Measurements from ENCODE around the gene ANKS3.

ANKS3 gene

GRCh38 chr16:4696905-4697847 is 36.9 kb downstream of the ANKS3 start:
- DNase-seq (ENCODE audit: extremely low read depth in 1 of 2, low read depth in 1 of 2): no peak

DNA sequence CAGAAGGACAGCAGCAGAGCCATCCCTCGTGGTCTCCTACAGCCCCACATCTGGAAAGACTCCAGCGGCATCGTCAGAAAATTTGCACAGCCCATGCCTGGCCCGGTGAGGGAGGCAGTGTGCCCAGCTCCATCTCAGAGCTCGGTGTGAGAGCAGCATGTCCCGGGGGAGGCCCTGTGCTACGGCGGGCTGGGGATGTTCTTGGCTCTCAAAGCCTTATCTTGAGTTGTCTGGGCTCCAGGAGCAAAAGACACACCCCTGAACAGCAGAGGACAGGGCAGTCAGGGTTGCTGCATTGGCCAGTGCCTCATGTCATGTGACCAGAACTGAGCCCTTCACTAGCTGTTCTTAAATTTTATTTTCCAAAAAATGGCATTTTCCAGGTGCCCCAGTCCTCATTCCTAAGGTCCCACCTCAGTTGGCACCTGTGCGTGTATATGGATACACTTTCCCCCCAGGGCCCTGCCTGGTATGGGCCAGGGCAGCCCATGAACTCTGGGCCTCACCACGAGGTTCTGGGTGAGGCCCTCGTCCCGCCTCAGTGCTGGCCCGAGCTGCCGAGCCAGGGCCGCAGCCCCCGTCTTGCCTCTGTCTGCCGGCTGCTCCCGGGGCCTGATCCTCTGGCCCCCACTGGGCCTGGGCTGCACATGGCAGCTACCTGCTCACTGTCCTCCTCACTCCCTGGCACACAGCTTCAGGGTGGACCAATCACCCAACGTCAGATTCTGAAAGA is 37.7 kb downstream of the ANKS3 start:
- no peak for DNase-seq (ENCODE audit: extremely low read depth in 1 of 2, low read depth in 1 of 2)

- DNase-seq (ENCODE audit: extremely low read depth in 1 of 2, low read depth in 1 of 2): no peak
These were observed 38.4 kb downstream of the ANKS3 start for GRCh38 chr16:4695473-4696171.

DNA sequence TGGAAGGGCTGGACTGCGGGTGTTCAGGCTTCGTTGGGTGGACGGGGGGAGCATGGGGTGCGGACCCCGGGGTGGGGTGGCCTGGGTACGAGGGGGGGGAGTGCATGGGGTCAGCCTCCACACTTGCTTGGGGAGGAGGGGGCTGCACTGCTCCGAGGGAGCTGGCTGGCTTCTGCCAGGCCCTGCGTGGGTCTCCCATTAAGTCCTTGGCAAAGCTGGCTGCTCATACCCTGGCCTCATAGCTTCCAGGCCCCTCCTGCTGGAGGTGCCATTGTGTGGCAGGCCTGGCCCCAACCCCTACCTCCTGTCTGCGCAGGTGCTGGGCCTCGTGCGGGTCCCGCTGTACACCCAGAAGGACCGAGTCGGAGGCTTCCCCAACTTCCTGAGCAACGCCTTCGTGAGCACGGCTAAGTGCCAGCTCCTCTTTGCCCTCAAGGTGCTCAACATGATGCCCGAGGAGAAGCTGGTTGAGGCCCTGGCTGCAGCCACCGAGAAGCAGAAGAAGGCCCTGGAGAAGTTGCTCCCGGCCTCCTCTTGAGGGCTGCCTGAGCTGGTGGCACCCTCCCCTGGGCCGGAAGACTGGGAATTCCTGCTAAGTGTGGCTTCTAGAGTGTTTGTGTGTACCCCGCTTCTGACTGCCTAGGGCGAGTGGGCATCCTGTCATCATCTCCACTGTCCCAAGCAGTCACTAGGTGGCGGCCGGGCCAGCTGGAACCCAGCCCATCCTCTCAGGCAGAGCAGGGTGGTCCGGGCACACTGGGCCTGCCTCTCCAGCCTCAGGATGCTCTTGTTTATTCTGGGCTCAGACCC is 39.2 kb downstream of the ANKS3 start:
- DNase-seq (ENCODE audit: extremely low read depth in 1 of 2, low read depth in 1 of 2): no peak

GRCh38 chr16:4693956-4694641 is 40.0 kb downstream of the ANKS3 start:
- DNase-seq (ENCODE audit: extremely low read depth in 1 of 2, low read depth in 1 of 2): peak in 1 of 2 donors; percentile 37

GRCh38 chr16:4693296-4693955 is 40.6 kb downstream of the ANKS3 start, which contains the start of gene NUDT16L1:
NUDT16L1 (plus strand) TSS chr16:4693562; CDS start chr16:4693727, 165 bp downstream.
- peak; percentile 90 to 97 for DNase-seq (ENCODE audit: extremely low read depth in 1 of 2, low read depth in 1 of 2)

DNA sequence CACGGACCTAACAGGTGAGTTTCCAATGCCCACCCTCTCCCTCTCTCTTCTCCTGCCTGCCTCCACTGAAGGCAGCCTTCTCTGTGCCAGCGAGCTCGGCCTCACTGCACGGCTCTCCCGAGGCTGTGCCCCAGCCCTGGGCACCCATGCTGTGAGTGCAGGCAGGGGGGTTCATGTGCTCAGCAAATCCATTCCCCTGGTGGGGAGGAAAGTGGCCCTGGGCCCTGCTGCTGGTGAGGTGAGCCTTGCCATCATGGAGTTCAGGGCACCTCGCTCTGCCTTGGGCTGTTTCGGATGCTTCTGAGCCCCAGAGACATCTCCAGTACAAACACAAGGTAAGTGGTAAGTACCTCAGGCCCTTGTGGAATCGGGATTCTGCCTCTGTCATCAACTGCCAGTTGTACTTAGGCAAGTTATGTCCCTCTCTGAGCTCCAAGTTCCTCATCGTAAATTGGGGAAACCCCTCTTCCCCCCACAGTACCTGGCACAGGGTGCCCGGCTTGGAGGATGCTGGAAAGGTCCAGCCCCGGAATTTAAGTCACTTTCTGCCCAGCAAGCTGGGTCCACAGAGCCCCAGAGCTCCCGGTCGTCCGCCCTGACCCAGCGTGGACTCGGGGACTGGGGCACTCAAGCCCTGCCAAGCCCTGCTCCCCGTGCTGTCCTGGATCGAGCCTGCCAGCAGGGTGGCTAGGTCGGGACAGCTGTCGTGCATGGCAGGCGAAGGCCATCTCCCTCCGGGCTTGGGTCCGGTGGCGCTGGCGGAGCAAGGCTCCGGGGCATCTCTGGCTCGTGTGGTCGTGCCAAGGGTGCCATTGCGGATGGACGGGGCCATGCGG is 41.4 kb downstream of the ANKS3 start:
- no peak for DNase-seq (ENCODE audit: extremely low read depth in 1 of 2, low read depth in 1 of 2)

DNA sequence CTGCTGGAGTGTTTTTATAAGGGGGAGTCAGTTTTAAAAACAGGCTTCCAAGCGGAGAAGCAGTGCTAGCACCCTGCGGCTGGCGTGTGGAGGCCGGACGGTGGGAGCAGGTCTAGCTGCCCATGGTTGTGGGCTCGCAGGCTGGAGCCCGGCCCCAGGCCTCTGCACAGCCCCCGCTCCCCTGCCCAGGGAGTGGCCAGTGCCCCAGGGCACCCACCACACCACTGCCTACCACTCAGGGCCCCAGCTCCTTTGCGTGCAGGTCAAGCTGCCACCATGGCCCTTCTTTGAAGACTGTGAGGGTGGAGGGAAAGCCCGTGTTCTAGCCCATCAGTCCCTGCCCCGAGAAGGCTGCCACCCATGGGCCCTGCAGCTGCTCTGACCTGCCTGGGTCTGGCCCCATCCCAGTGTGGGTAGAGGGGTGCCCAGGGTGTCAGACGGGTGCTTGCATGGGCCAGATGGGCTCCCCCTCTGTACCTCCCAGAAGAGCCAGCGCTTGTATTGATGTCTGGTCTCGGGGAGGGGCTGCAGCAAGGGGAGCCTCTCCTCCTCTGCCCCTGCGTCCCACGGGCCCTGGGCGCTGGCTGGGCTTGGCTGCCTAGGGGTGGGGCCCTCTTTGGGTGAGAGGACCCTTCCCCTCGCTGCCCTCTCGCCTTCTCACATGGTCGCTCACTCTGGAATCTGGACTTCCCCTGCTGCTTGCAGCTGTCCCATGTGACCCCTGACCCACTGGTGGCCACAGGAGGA is 42.2 kb downstream of the ANKS3 start:
- DNase-seq (ENCODE audit: extremely low read depth in 1 of 2, low read depth in 1 of 2): no peak

- DNase-seq (ENCODE audit: extremely low read depth in 1 of 2, low read depth in 1 of 2): no peak
These were observed 43.0 kb downstream of the ANKS3 start for GRCh38 chr16:4690946-4691665.

- no peak for DNase-seq (ENCODE audit: extremely low read depth in 1 of 2, low read depth in 1 of 2)
These were observed 44.0 kb downstream of the ANKS3 start for GRCh38 chr16:4689864-4690704.

- DNase-seq (ENCODE audit: extremely low read depth in 1 of 2, low read depth in 1 of 2): no peak
These were observed 44.9 kb downstream of the ANKS3 start for GRCh38 chr16:4689091-4689671.

DNA sequence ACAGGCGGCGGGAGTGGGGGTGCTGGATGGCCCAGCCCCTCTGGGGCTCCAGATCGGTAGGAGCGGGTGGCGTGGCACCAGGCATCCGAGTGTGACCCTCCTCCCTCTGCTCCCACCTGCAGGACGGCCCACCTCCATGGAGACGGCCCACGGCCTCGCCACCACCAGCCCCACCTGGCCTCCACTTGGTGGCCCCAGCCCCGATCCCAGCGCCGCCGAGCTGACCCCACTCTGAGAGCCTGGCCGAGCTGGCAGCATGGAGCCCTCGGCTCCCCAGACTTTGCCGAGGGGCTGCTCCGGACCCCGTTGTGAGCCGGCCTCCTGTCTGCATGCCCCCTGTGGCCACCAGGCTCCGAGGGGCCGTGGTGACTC is 45.4 kb downstream of the ANKS3 start:
- no peak for DNase-seq (ENCODE audit: extremely low read depth in 1 of 2, low read depth in 1 of 2)

GRCh38 chr16:4687946-4688673 is 46.0 kb downstream of the ANKS3 start:
- DNase-seq (ENCODE audit: extremely low read depth in 1 of 2, low read depth in 1 of 2): no peak

DNA sequence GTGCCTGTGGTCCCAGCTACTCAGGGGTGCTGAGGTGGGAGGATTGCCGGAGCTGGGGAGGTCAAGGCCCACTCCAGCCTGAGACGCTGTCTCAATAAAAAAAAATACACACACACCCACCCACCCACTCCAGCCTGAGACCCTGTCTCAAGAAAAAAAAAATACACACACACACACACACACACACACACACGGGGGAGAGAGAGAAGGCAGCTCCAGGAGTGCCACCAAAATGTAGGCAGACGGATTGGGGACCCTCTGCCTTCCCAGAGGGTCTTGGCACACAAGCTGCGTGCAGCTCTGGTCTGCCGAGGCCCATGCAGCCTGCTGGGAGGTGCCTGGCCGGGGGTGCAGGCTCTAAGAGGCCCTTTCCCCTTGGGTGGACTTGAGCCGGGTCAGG is 46.7 kb downstream of the ANKS3 start:
- DNase-seq (ENCODE audit: extremely low read depth in 1 of 2, low read depth in 1 of 2): no peak

DNA sequence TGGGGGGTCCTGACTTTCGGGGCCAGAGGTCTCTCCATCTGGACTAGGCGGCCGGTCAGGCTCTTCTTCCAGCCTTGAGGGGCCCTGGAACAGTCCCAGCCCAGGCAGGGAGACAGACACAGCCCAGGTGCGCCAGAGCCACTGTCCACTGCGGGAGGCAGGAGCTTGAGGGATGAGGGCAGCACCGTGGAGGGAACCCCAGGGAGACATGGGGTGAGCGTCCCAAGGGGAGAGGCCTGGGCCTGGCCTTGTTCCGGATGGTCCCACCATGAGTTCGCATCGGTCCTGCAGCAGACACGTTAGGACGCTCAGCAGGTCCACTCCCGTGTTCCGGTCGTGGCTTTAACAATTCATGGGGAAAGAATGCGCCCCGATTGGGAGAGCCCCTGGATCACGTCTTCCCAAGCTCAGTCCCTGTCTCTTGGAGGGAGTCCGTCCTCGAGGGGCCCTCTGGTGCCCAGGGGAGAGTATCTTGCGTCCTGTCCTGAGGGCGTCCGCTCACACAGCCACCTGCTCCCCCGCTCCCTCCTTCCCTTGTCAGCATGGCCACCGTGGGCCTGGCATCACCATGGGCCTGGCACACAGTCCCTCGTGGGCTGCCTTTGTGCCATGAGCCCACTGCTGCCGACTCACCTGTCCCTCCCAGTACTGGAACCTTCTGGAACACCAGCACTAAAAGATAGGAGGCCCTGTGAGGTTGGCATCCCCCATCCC is 47.4 kb downstream of the ANKS3 start:
- DNase-seq (ENCODE audit: extremely low read depth in 1 of 2, low read depth in 1 of 2): no peak
